Osteocyte (in vitro differentiated cells): ENCODE results near the gene BLOC1S5. TPM values are rescaled to one million over a fixed set of nuclear protein-coding genes. Genes with fewer than 3 reads are reported as not detected.
"Not testable (repeated sequence)": the region's sequence is repeated elsewhere in the genome, so short reads cannot be mapped to it uniquely, and the experiment has no call there.

Source experiments
- DNase-seq: peaks from one replicate; pipeline ENCODE4 v3.0.0; 2021; ENCODE audit warnings: mixed read lengths; ENCODE audit not compliant: unreplicated experiment; ENCODE audit errors: extremely low spot score
- H3K27ac Mint-ChIP-seq: one replicate; pipeline ENCODE4 v1.8.0; 2021; ENCODE audit warnings: mild to moderate bottlenecking, mixed read lengths; ENCODE audit not compliant: unreplicated experiment
- H3K27me3 Mint-ChIP-seq: one replicate; pipeline ENCODE4 v1.8.0; 2021; ENCODE audit warnings: mixed read lengths; ENCODE audit not compliant: unreplicated experiment
- H3K36me3 Mint-ChIP-seq: one replicate; pipeline ENCODE4 v1.8.0; 2021; ENCODE audit warnings: mixed read lengths; ENCODE audit not compliant: unreplicated experiment
- H3K4me1 Mint-ChIP-seq: one replicate; pipeline ENCODE4 v1.8.0; 2021; ENCODE audit warnings: mixed read lengths; ENCODE audit not compliant: unreplicated experiment
- H3K4me3 Mint-ChIP-seq: one replicate; pipeline ENCODE4 v1.8.0; 2021; ENCODE audit warnings: mild to moderate bottlenecking, moderate library complexity, mixed read lengths; ENCODE audit not compliant: unreplicated experiment
- H3K9me3 Mint-ChIP-seq: one replicate; pipeline ENCODE4 v1.8.0; 2021; ENCODE audit warnings: mixed read lengths; ENCODE audit not compliant: unreplicated experiment
- CTCF ChIP-seq: fragments of 200-600 bp; sonication (generic); IDR thresholded peaks from 2 replicates; pipeline ENCODE4 v1.5.0; 2021; ENCODE audit warnings: antibody characterized with exemption, mild to moderate bottlenecking, moderate library complexity
- total RNA-seq: library from RNA; stranded (reverse); gene quantifications from 2 replicates; pipeline ENCODE4 v1.2.1, GENCODE V29; 2021

The BLOC1S5 gene
- total RNA-seq, 1 donor from 2014 or later, result 11.0 TPM

- Mint-ChIP-seq H3K36me3 (no peaks in the 10 kb centered on the region), H3K9me3 (no peaks in the 10 kb centered on the region), H3K27ac (no peak overlapping the region), H3K4me3 (no peak overlapping the region), H3K4me1 (no peaks in the 10 kb centered on the region), H3K27me3 (no peaks in the 10 kb centered on the region)
- DNase-seq, result no peak
- no peak for TF ChIP-seq CTCF
Observed at GRCh38 chr6:7986219-7986618, 78.0 kb downstream of the BLOC1S5 start.

GRCh38 chr6:7983967-7984366 lies 80.2 kb downstream of the BLOC1S5 start:
- H3K4me3 Mint-ChIP-seq, H3K27me3 Mint-ChIP-seq, H3K36me3 Mint-ChIP-seq, H3K27ac Mint-ChIP-seq, H3K4me1 Mint-ChIP-seq, DNase-seq, H3K9me3 Mint-ChIP-seq: not testable (repeated sequence)

GRCh38 chr6:7979831-7980230 lies 84.4 kb downstream of the BLOC1S5 start:
- H3K4me3 Mint-ChIP-seq, result no peak overlapping the region
- no peaks in the 10 kb centered on the region for H3K27me3 Mint-ChIP-seq
- H3K9me3 Mint-ChIP-seq, result no peaks in the 10 kb centered on the region
- no peaks in the 10 kb centered on the region for H3K36me3 Mint-ChIP-seq
- no peak for TF ChIP-seq CTCF
- H3K27ac Mint-ChIP-seq, result no peak overlapping the region
- no peaks in the 10 kb centered on the region for H3K4me1 Mint-ChIP-seq
- no peak for DNase-seq

- no peaks in the 10 kb centered on the region for H3K4me1 Mint-ChIP-seq
- DNase-seq, result no peak
- no peak for TF ChIP-seq CTCF
- H3K36me3 Mint-ChIP-seq, result no peaks in the 10 kb centered on the region
- H3K9me3 Mint-ChIP-seq, result no peaks in the 10 kb centered on the region
- no peak overlapping the region for H3K27ac Mint-ChIP-seq
- no peaks in the 10 kb centered on the region for H3K27me3 Mint-ChIP-seq
- no peak overlapping the region for H3K4me3 Mint-ChIP-seq
Observed at GRCh38 chr6:7978736-7979135, 85.5 kb downstream of the BLOC1S5 start.

- no peaks in the 10 kb centered on the region for H3K36me3 Mint-ChIP-seq
- no peaks in the 10 kb centered on the region for H3K4me1 Mint-ChIP-seq
- no peaks in the 10 kb centered on the region for H3K9me3 Mint-ChIP-seq
- DNase-seq, result no peak
- no peak overlapping the region for H3K4me3 Mint-ChIP-seq
- no peak for TF ChIP-seq CTCF
- no peak overlapping the region for H3K27ac Mint-ChIP-seq
- H3K27me3 Mint-ChIP-seq, result no peaks in the 10 kb centered on the region
Observed at GRCh38 chr6:7976485-7977056, 87.6 kb downstream of the BLOC1S5 start.

GRCh38 chr6:7975764-7976146 lies 88.4 kb downstream of the BLOC1S5 start:
- DNase-seq, result no peak
- Mint-ChIP-seq H3K36me3 (no peaks in the 10 kb centered on the region), H3K27ac (no peak overlapping the region), H3K27me3 (no peaks in the 10 kb centered on the region), H3K4me1 (no peaks in the 10 kb centered on the region), H3K4me3 (no peak overlapping the region), H3K9me3 (no peaks in the 10 kb centered on the region)
- TF ChIP-seq CTCF, result no peak
